ENCODE results near the gene FSCN2.

- TF ChIP-seq CTCF (IDR thresholded peaks at IDR 0.05): no peak
- TF ChIP-seq POLR2A (IDR thresholded peaks at IDR 0.05): no peak
Measured at GRCh38 chr17:81561494-81561885, 33.3 kb downstream of the FSCN2 start.
